Activated CD8-positive, alpha-beta memory T cell treated with anti-CD3 and anti-CD28 coated beads for 36 hours (primary cell): Measurements from ENCODE around the gene LPAR2. TPM values are rescaled to one million over a fixed set of nuclear protein-coding genes. Genes with fewer than 3 reads are reported as not detected.
"Not testable (repeated sequence)": the region's sequence is repeated elsewhere in the genome, so short reads cannot be mapped to it uniquely, and the experiment has no call there.

Experiments used
- CTCF ChIA-PET: fragments of 350-600 bp; sonication (Branson Sonifier 250); formaldehyde crosslinking; loops from one replicate; lab custom pipeline; 2021; ENCODE audit warnings: antibody characterized with exemption; lab: Charles Lee
- POLR2A ChIA-PET: fragments of 350-600 bp; sonication (Branson Sonifier 250); formaldehyde crosslinking; loops from one replicate; lab custom pipeline; 2021; ENCODE audit warnings: antibody characterized with exemption; lab: Charles Lee
- total RNA-seq, 2 experiments: library from RNA; stranded (reverse); gene quantifications; one replicate each; pipeline ENCODE4 v1.2.3, GENCODE V29; 2021

Gene LPAR2
- 10 to 100 TPM; 24.9 to 25.5 TPM for total RNA-seq

DNA sequence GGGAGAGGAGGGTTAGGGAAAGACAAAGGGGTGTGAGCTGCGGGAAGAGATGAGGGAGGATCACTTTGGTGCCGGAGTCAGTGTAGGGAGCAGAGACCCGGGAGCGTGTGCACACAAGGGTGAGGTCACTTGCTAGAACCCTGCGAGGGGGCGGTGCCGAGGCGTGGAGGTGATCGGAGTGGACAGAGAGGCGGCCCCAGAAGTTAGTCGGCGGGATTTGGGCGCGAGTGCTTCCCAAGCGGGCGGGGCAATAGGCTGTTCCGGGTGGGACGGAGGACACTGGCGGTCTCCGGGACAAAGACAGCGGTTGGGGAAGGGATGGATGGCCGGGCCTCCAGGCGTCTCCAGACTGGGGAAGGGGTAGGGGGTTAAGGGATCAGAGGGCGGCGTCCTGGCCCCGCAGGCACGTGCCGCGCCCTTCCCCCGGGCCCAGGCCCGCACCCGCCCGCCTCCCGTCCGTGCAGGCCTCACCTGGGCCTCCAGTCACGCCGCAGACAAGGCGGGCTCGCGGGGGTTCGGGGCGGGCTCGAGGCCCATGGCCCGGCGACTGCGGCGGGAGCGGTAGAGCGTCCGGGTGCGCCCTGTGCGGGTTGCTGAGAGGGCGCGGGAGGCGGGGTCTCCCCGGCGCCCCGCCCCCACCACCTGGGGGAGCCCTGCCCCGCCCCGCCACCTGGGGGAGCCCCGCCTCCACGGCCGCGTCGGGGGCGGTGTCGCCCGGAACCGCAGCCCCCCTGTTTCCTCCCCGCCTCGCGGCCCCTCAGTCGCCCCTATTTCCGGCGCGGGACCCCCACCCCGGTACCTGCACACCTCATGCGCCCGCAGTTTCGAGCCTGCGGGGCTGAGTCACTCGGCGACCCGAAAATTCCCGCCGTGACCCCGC lies at the start of gene LPAR2:
Gene LPAR2 (minus strand): TSS at position 600 of the 880 bp plus-strand sequence. CDS start 945 bp downstream, outside the sequence.
- POLR2A ChIA-PET: interaction anchor here (0.7 to 1.2 kb wide), 6 partner anchors 9 to 38 kb away, joined by 3 to 5 read pairs (median 4); partner anchors contain the start of gene PBX4
- CTCF ChIA-PET: interaction anchor here (0.5 to 1.8 kb wide), 6 partner anchors 15 to 95 kb away, joined by 3 to 9 read pairs (median 4); partner anchors contain the start of gene GMIP

GRCh38 chr19:19677579-19677978 lies 49.6 kb upstream of the LPAR2 start:
- ChIA-PET CTCF (no interaction called here), POLR2A (no interaction called here)

DNA sequence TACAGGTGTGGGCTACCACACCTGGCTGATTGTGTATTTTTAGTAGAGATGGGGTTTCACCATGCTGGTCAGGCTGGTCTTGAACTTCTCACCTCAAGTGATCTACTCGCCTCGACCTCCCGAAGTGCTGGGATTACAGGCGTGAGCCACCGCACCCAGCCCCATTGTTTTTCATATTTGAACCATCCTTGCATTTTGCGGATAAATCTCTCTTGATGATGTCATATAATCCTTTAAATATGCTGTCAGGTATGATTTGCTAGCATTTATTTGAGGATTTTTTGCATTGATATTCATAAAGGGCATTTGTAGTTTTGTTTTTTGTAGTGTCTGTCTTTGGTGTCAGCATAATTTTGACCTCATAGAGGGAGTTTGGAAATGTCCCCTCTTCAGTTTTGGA lies 46.3 kb upstream of the LPAR2 start:
- CTCF ChIA-PET: no interaction called here
- POLR2A ChIA-PET: no interaction called here

- ChIA-PET POLR2A (interaction anchor here (0.7 kb wide), 3 partner anchors 9 to 16 kb away, joined by 4 to 5 read pairs (median 5); partner anchors contain the start of gene ATP13A1), CTCF (interaction anchor here (0.7 kb wide), 1 partner anchor 14 kb away, joined by 3 read pairs; no protein-coding TSS in a partner anchor)
These were observed 44.8 kb upstream of the LPAR2 start for GRCh38 chr19:19672816-19673215.

GRCh38 chr19:19670070-19670551 lies 42.1 kb upstream of the LPAR2 start:
- CTCF ChIA-PET: interaction anchor here (1.5 kb wide), 1 partner anchor 120 kb away, joined by 3 read pairs; no protein-coding TSS in a partner anchor
- POLR2A ChIA-PET: interaction anchor here (0.7 to 2.2 kb wide), 4 partner anchors 72 to 230 kb away, joined by 3 to 14 read pairs (median 4); partner anchors contain the start of gene ZNF93

GRCh38 chr19:19668230-19669012 lies 40.4 kb upstream of the LPAR2 start, which contains the start of gene ZNF101:
ZNF101 (plus strand) TSS chr19:19668839; CDS start chr19:19668964, 125 bp downstream.
- CTCF ChIA-PET: interaction anchor here (0.6 to 1.4 kb wide), 4 partner anchors 25 to 273 kb away, joined by 3 to 6 read pairs (median 5); partner anchors contain the start of genes GMIP, ZNF14 and ZNF506
- POLR2A ChIA-PET: interaction anchor here (0.9 to 2.2 kb wide), 4 partner anchors 70 to 198 kb away, joined by 3 to 14 read pairs (median 5); partner anchors contain the start of genes ZNF253 and ZNF506

DNA sequence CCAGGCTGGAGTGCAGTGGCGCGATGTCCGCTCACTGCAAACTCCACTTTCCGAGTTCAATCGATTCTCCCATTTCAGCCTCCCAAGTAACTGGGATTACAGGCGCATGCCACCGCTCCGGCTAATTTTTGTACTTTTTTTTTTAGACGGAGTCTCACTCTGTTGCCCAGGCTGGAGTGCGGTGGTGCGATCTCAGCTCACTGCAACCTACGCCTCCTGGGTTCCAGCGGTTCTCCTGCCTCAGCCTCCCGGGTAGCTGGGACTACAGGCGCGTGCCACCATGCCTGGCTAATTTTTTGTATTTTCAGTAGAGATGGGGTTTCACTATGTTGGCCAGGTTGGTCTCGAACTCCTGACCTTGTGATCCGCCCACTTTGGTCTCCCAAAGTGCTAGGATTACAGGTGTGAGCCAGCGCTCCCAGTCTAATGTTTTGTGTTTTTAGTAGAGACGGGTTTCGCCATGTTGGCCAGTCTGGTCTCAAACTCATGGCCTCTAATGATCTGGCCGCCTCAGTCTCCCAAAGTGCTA lies 37.5 kb upstream of the LPAR2 start:
- CTCF ChIA-PET: interaction anchor here (0.7 to 1.0 kb wide), 3 partner anchors 63 to 211 kb away, joined by 3 to 4 read pairs (median 4); no protein-coding TSS in a partner anchor
- POLR2A ChIA-PET: not testable (repeated sequence)

DNA sequence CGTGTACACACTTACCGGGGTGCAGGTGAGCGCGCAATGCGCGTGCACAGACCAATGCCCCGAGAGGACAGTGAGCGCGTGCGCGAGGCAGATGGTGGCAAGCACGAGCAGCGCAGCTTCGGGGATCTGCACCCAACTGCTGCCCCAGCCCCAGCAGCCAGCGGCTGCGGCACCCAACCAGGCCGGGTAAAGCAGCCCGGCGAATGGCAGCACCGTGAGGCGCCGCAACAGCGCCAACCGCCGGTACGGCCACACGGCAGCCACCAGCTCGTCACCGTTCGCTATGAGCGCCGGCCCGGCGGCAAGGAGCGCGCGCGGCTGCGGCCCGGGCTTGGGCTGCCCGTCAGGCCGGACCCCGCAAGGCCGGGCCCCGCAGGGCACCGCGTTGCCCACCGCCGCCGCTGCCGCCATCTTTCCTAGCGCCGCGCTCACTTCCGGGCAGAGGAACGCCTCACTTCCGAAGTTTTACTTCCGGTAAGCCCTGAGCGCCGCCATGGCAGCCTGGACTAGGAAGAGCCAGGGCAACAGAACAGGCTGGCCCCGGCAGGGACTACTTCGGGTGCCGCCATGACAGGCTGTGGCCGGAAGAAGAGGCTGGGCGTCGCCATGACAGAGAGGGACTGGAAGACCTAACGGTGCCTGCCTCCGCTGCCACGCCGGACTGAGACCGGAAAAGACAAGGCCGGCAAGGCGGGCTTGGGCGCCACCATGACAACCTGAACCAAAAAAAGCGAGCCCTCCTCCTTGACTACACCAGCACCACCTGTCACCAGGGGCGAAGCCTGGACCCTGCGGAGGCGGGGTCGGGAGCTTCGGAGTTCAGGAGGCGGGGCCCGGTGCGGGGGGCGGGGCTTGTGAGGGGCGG lies 35.5 kb upstream of the LPAR2 start, which contains the start of gene ATP13A1:
Gene ATP13A1 (minus strand): TSS at position 421 of the 865 bp plus-strand sequence. CDS start 10 bp downstream, at position 411.
- POLR2A ChIA-PET: interaction anchor here (0.6 to 1.7 kb wide), 7 partner anchors 9 to 237 kb away, joined by 3 to 16 read pairs (median 5); partner anchors contain the start of genes ZNF506 and ZNF93
- CTCF ChIA-PET: interaction anchor here (0.6 to 3.4 kb wide), 5 partner anchors 13 to 117 kb away, joined by 3 to 17 read pairs (median 5); partner anchors contain the start of gene GMIP

- ChIA-PET CTCF (interaction anchor here (2.3 to 3.4 kb wide), 3 partner anchors 12 to 21 kb away, joined by 5 to 17 read pairs (median 12); partner anchors contain the start of gene GMIP), POLR2A (interaction anchor here (0.6 to 1.9 kb wide), 5 partner anchors 17 to 211 kb away, joined by 3 to 6 read pairs (median 3); no protein-coding TSS in a partner anchor)
These were observed 34.8 kb upstream of the LPAR2 start for GRCh38 chr19:19662871-19663255.

DNA sequence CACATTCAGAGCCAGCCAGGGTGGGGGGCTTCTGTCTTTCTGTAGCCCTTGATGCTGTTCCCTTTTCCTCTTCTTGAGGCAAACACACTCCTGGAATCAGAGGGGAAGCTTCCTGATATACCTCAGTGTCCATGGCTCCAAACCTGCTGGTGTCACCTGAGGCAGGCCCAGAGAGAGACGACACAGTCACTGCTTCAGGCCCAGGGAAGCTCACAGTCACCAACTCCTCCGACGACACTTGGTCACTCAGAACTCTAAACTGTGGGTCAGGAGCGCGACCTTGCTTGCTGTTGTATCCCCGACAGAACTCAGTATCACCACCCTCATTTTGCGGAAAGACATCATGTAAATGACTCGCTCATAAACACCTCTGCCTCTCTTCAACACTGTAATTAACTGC lies 34.3 kb upstream of the LPAR2 start:
- CTCF ChIA-PET: interaction anchor here (1.0 to 3.4 kb wide), 7 partner anchors 9 to 130 kb away, joined by 3 to 17 read pairs (median 5); partner anchors contain the start of gene GMIP
- POLR2A ChIA-PET: interaction anchor here (0.6 to 1.9 kb wide), 7 partner anchors 16 to 212 kb away, joined by 3 to 6 read pairs (median 3); partner anchors contain the start of genes NDUFA13, TSSK6 and ZNF506

DNA sequence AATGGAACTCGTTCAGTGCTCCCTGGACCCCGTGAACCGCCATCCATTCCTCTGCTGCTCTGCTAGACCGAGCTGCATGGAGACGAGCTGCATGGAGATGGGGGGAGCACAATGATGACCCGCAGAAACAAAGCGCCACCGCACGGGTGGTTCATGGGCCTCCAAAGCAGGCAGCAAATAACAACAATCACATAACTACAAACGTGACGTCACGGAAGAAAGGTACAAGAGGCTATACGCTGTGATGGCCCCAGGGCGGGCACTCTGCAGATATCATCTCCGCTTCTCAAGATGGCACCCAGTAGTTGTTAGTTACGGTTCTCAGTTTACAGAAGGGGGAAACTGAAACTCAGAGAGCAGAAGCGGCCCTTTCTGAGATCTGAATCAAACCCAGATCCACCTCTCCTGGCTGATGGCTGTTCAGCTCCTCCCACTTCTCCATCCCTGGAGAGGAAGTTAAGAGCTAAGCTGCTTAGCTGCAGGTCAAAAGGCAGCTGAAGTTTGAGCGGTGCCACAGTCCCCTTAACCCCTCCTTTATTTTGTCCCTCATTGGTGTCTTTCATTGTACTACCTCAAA lies 33.7 kb upstream of the LPAR2 start:
- ChIA-PET CTCF (interaction anchor here (1.0 to 3.4 kb wide), 7 partner anchors 8 to 129 kb away, joined by 3 to 17 read pairs (median 5); partner anchors contain the start of gene GMIP), POLR2A (interaction anchor here (0.5 to 1.9 kb wide), 9 partner anchors 16 to 212 kb away, joined by 3 to 6 read pairs (median 3); partner anchors contain the start of genes NDUFA13, TSSK6, ZNF14 and ZNF506)

DNA sequence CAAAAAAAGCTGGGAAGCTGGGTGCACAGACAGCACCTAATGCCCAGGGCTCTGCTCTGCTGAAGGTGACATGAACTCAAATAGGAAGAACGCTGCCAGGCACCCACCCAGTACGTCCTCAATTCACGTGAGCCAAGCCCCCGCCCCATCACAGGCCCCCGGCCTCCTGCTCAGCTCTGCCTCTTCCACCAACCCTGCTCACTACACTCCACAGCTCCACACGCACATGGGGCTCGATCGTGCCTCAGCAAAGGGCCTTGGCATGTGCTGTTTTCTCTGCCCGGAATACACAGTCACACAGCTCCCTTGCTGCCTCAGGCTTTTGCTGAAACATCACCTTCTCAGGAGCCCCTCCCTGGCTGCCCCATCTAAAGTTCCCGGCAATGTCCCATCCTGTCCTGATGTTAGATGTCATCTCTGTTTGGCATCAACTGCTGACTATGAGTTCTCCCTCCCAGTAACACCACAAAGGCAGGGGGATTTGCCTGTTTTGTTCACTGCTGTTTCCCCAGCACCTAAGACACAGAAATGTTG lies 33.2 kb upstream of the LPAR2 start:
- CTCF ChIA-PET: interaction anchor here (1.0 to 3.4 kb wide), 7 partner anchors 8 to 129 kb away, joined by 3 to 17 read pairs (median 5); partner anchors contain the start of gene GMIP
- POLR2A ChIA-PET: interaction anchor here (0.5 to 1.9 kb wide), 5 partner anchors 15 to 160 kb away, joined by 3 to 6 read pairs (median 5); partner anchors contain the start of genes NDUFA13, TSSK6, ZNF14 and ZNF506

- POLR2A ChIA-PET: no interaction called here
- CTCF ChIA-PET: interaction anchor here (3.4 kb wide), 1 partner anchor 16 kb away, joined by 17 read pairs; the partner anchor contains the start of gene GMIP
These were observed 31.7 kb upstream of the LPAR2 start for GRCh38 chr19:19659646-19660245.

GRCh38 chr19:19657397-19657783 lies 29.4 kb upstream of the LPAR2 start:
- POLR2A ChIA-PET: no interaction called here
- CTCF ChIA-PET: interaction anchor here (0.6 to 2.2 kb wide), 3 partner anchors 13 to 125 kb away, joined by 3 to 10 read pairs (median 5); no protein-coding TSS in a partner anchor
